RWPE1 (cell line): ENCODE results near the gene GREB1.

Experiments used
- CTCF ChIA-PET: fragments of 350-600 bp; sonication (Branson Sonifier 250); formaldehyde crosslinking; extraction: SDS; loops from one replicate; lab custom pipeline; 2021; lab: Yijun Ruan, JAX
- POLR2A ChIA-PET: fragments of 400-600 bp; formaldehyde crosslinking; extraction: SDS; loops from one replicate; lab custom pipeline; 2020; ENCODE audit warnings: antibody characterized with exemption; ENCODE audit not compliant: low non-redundant PET; lab: Yijun Ruan, JAX
- DNase-seq: peaks from one replicate; pipeline ENCODE4 v3.0.0; 2012; ENCODE audit warnings: low spot score
- H3K27ac ChIP-seq: fragments of 450-650 bp; 2 replicates; pipeline ENCODE4 v1.5.1; 2017
- CTCF ChIP-seq: fragments of 450-650 bp; conservative IDR thresholded peaks from 2 replicates; pipeline ENCODE4 v1.5.1; 2017; ENCODE audit warnings: low read depth, mild to moderate bottlenecking

The GREB1 gene

GRCh38 chr2:11492720-11493119 is 41.1 kb upstream of the GREB1 start:
- DNase-seq: no peak
- no peak overlapping the region for H3K27ac ChIP-seq
- CTCF ChIA-PET: no interaction called here

GRCh38 chr2:11493282-11493681 is 40.6 kb upstream of the GREB1 start:
- DNase-seq: no peak
- H3K27ac ChIP-seq: no peak overlapping the region
- ChIA-PET CTCF (no interaction called here), POLR2A (no interaction called here)
- no peak for TF ChIP-seq CTCF

More at GRCh38 chr2:11492720-11493119, 41.1 kb upstream of the GREB1 start:
- no peak for TF ChIP-seq CTCF
- POLR2A ChIA-PET: no interaction called here

GRCh38 chr2:11494310-11494709 is 39.5 kb upstream of the GREB1 start:
- POLR2A ChIA-PET: no interaction called here
- TF ChIP-seq CTCF: no peak
- H3K27ac ChIP-seq: no peak overlapping the region
- DNase-seq: no peak
- CTCF ChIA-PET: interaction anchor here (0.6 kb wide), 1 partner anchor 10 kb away, joined by 3 read pairs; no protein-coding TSS in a partner anchor

GRCh38 chr2:11495844-11496681 is 37.8 kb upstream of the GREB1 start:
- no peak for DNase-seq
- no peak overlapping the region for H3K27ac ChIP-seq
- ChIA-PET POLR2A (no interaction called here), CTCF (no interaction called here)
- TF ChIP-seq CTCF: no peak

- ChIA-PET POLR2A (no interaction called here), CTCF (no interaction called here)
- no peak for TF ChIP-seq CTCF
- no peak overlapping the region for H3K27ac ChIP-seq
- no peak for DNase-seq
These were observed 35.3 kb upstream of the GREB1 start for GRCh38 chr2:11498543-11499034.

- ChIA-PET POLR2A (no interaction called here), CTCF (interaction anchor here (0.5 kb wide), 1 partner anchor 131 kb away, joined by 4 read pairs; no protein-coding TSS in a partner anchor)
- DNase-seq: no peak
- TF ChIP-seq CTCF: no peak
- H3K27ac ChIP-seq: no peak overlapping the region
These were observed 34.6 kb upstream of the GREB1 start for GRCh38 chr2:11499081-11499743.
